G401 (cell line): ENCODE data around the gene ENTREP1. TPM values are rescaled to one million over a fixed set of nuclear protein-coding genes. Genes with fewer than 3 reads are reported as not detected.
"Not testable (repeated sequence)": the region's sequence is repeated elsewhere in the genome, so short reads cannot be mapped to it uniquely, and the experiment has no call there.

Experiments used
- DNase-seq: peaks from one replicate; pipeline ENCODE4 v3.0.0-alpha.2; 2015; ENCODE audit warnings: low spot score
- in situ Hi-C: cut with HindIII; loops from 2 replicates; pipeline ENCODE4 v1.10.0; 2016; ENCODE audit warnings: low sequenced_read_pairs, mixed read lengths
- total RNA-seq: library from RNA; depleted of rRNA; stranded (reverse); fragments of >200 nt; shearing (Covaris generic); gene quantifications from 2 replicates; pipeline ENCODE4 v1.2.3, GENCODE V29; 2014; rRNA removed

ENTREP1 gene
- total RNA-seq, 1 experiment from 2014 or later, result not detected

DNA sequence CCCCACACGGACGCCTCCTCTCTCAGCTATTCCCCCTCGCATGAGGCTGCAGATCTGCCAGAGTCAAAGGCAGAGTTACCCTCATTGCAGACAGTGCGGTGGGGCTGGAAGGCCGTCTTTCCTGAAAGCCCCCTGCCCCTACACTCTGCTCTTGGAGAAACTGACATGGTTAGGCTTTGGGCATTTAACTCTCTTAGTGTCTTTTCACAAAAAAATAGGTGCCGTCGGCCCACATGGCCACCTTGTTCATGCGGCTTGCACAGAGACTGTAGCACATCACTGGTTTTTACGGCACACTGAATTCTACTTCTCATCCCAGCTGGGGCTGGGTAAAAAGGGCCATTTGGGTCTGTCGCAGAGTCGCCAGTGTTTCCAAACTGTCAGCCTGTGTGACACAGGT lies 107.6 kb downstream of the ENTREP1 start:
- in situ Hi-C loops, result no loop called here

DNA sequence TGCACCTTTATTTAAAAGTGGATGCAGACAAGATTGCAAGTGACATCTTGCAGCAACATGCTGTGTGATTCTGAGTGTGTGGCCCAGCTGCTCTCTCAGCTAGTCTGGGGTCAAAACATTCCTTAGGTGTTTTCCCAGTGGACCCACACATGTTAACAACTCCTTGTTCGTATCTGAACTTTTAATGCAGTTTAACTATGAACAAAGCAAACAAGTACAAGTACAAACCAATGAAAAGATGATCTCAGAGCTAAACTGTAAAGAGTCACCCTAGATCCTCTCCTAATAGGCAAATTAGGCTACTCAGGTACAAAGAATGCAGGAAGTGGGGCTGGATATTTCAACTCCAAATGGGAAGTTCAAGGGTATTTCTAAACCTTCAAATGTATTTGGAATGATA lies 108.4 kb downstream of the ENTREP1 start:
- in situ Hi-C loops, result no loop called here
- DNase-seq, result no peak

More for the DNA sequence above, 107.6 kb downstream of the ENTREP1 start:
- DNase-seq, result no peak

DNA sequence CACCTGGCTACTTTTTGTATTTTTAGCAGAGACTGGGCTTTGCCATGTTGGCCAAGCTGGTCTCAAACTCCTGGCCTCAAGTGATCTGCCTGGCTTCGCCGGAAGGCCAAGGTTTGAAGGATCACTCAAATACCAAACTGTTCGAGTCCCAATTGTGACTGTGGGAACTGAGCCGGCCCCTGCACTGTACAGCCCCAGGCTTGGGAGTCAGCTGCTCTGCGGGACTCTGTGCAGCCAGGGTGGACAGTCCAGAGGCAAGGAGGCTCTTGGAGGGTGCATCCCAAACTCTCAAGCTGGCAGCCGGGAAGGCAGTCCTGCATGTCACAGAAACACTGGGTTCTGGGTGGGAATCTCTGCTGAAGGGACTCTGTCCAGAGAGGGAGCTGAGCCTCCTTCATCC lies 109.0 kb downstream of the ENTREP1 start:
- in situ Hi-C loops, result no loop called here

DNA sequence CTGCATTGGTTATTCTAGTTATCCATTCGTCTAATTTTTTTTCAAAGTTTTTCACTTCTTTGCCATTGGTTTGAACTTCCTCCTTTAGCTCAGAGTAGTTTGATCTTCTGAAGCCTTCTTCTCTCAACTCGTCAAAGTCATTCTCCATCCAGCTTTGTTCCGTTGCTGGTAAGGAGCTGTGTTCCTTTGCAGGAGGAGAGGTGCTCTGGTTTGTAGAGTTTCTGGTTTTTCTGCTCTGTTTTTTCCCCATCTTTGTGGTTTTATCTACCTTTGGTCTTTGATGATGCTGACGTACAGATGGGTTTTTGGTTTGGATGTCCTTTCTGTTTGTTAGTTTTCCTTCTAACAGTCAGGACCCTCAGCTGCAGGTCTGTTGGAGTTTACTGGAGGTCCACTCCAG lies 114.6 kb downstream of the ENTREP1 start:
- in situ Hi-C loops, DNase-seq: not testable (repeated sequence)

More for the DNA sequence above, 109.0 kb downstream of the ENTREP1 start:
- DNase-seq, result no peak

- DNase-seq, in situ Hi-C loops: not testable (repeated sequence)
These were observed 115.4 kb downstream of the ENTREP1 start for GRCh38 chr9:69440254-69440955.

Other genes with a start within 250 kb of the ENTREP1 start
- gene TJP2, start 150.9 kb upstream of the ENTREP1 start, total RNA-seq, result 1.7 and 5.1 TPM in 2 replicates